ENCODE measurements around the gene MAGEB2.

MAGEB2 gene

GRCh38 chrX:30196322-30196721 is 19.0 kb upstream of the MAGEB2 start:
- Mint-ChIP-seq H3K36me3 (ENCODE audit: low read depth) (no peaks in the 10 kb centered on the region), H3K27ac (no peak overlapping the region), H3K4me1 (no peaks in the 10 kb centered on the region), H3K9me3 (no peaks in the 10 kb centered on the region), H3K27me3 (ENCODE audit: low read depth) (peaks cover 3% of the 10 kb centered on the region), H3K4me3 (no peak overlapping the region)
- TF ChIP-seq, protein P1, sequence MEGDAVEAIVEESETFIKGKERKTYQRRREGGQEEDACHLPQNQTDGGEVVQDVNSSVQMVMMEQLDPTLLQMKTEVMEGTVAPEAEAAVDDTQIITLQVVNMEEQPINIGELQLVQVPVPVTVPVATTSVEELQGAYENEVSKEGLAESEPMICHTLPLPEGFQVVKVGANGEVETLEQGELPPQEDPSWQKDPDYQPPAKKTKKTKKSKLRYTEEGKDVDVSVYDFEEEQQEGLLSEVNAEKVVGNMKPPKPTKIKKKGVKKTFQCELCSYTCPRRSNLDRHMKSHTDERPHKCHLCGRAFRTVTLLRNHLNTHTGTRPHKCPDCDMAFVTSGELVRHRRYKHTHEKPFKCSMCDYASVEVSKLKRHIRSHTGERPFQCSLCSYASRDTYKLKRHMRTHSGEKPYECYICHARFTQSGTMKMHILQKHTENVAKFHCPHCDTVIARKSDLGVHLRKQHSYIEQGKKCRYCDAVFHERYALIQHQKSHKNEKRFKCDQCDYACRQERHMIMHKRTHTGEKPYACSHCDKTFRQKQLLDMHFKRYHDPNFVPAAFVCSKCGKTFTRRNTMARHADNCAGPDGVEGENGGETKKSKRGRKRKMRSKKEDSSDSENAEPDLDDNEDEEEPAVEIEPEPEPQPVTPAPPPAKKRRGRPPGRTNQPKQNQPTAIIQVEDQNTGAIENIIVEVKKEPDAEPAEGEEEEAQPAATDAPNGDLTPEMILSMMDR (IDR thresholded peaks at IDR 0.05; ENCODE audit: unreplicated experiment in 3 of 3) = peak in 2 of 3 experiments; percentile 38 to 46

DNA sequence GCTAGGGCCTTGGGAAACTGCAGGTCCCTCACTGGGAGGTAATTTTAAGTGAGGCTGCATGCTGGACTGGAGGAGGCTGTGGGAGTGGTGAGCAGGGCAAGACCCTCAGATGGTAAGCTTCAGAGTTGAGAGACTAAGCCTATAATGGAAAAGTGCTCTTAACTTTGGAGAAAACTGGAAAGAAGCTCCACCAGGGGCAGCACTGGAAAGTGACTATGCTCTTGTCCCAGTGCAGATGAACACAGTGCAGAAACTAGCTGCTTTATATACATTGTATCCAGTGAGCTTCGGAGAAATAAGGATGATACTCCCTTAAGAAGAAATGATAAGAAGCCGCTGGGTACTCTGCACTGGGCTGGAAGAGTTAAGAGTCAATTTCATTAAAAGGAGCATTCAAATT is 3.2 kb upstream of the MAGEB2 start:
- TF ChIP-seq, protein P1 (IDR thresholded peaks at IDR 0.05; ENCODE audit: unreplicated experiment in 3 of 3) = no peak
- H3K36me3 Mint-ChIP-seq (ENCODE audit: low read depth) = no peaks in the 10 kb centered on the region
- H3K27ac Mint-ChIP-seq = no peak overlapping the region
- H3K9me3 Mint-ChIP-seq = peaks cover 3% of the 10 kb centered on the region
- H3K4me1 Mint-ChIP-seq = no peaks in the 10 kb centered on the region
- no peak overlapping the region for H3K4me3 Mint-ChIP-seq
- H3K27me3 Mint-ChIP-seq (ENCODE audit: low read depth) = no peaks in the 10 kb centered on the region

- TF ChIP-seq, protein P1 (IDR thresholded peaks at IDR 0.05; ENCODE audit: unreplicated experiment in 3 of 3) = no peak
- H3K9me3 Mint-ChIP-seq = peaks cover 3% of the 10 kb centered on the region
- H3K27me3 Mint-ChIP-seq (ENCODE audit: low read depth) = peaks cover 3% of the 10 kb centered on the region
- H3K4me1 Mint-ChIP-seq = no peaks in the 10 kb centered on the region
- no peaks in the 10 kb centered on the region for H3K36me3 Mint-ChIP-seq (ENCODE audit: low read depth)
- no peak overlapping the region for H3K27ac Mint-ChIP-seq
- H3K4me3 Mint-ChIP-seq = no peak overlapping the region
Measured at GRCh38 chrX:30217465-30217864, 2.1 kb downstream of the MAGEB2 start.

GRCh38 chrX:30219372-30219771 is 4.0 kb downstream of the MAGEB2 start:
- Mint-ChIP-seq H3K4me3 (no peak overlapping the region), H3K36me3 (ENCODE audit: low read depth) (no peaks in the 10 kb centered on the region), H3K27me3 (ENCODE audit: low read depth) (peaks cover 3% of the 10 kb centered on the region), H3K4me1 (peaks cover 9% of the 10 kb centered on the region), H3K9me3 (no peaks in the 10 kb centered on the region), H3K27ac (no peak overlapping the region)
- TF ChIP-seq, protein P1 (IDR thresholded peaks at IDR 0.05; ENCODE audit: unreplicated experiment in 3 of 3) = no peak

- Mint-ChIP-seq H3K4me1 (peaks cover 15% of the 10 kb centered on the region), H3K4me3 (no peak overlapping the region), H3K27me3 (ENCODE audit: low read depth) (peaks cover 3% of the 10 kb centered on the region), H3K27ac (no peak overlapping the region), H3K9me3 (no peaks in the 10 kb centered on the region), H3K36me3 (ENCODE audit: low read depth) (no peaks in the 10 kb centered on the region)
- TF ChIP-seq, protein P1 (IDR thresholded peaks at IDR 0.05; ENCODE audit: unreplicated experiment in 3 of 3) = no peak
Measured at GRCh38 chrX:30220661-30221060, 5.3 kb downstream of the MAGEB2 start.

DNA sequence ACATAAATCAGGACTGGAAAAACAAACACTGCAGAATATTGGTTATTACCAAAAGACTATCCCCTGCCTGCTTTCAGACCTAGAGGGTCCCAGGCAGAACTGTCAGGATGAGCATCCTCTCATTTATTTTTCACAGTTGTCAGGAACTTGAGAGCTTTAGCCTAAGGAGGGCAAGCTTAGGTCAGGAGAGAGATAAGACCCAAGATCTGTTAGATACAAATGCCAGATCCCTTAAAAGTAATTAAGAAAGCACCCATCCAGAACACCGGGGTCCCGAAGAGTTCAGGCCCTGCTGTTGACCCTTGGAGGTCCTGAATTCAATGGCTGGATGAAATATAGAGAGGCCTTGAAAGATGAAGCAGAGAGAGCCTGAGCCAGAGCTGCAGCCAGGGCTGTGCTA is 9.2 kb downstream of the MAGEB2 start:
- Mint-ChIP-seq H3K9me3 (no peaks in the 10 kb centered on the region), H3K4me3 (no peak overlapping the region), H3K4me1 (peaks cover 15% of the 10 kb centered on the region), H3K27ac (peak overlapping the region in 2 of 3 experiments; percentile 36 to 72), H3K27me3 (ENCODE audit: low read depth) (no peaks in the 10 kb centered on the region), H3K36me3 (ENCODE audit: low read depth) (no peaks in the 10 kb centered on the region)
- TF ChIP-seq, protein P1 (IDR thresholded peaks at IDR 0.05; ENCODE audit: unreplicated experiment in 3 of 3) = no peak

Measured in nephron (organoid).